GM18507 (cell line): Measurements from ENCODE around the gene SHMT2.

ENCODE experiments used
- DNase-seq: peaks from one replicate; pipeline ENCODE4 v3.0.0; 2011; ENCODE audit warnings: low read depth; ENCODE audit not compliant: insufficient read length; ENCODE audit errors: extremely low spot score
- FAIRE-seq: peaks from 2 replicates; lab custom pipeline; 2011; peaks lifted over from hg19 to GRCh38; lab: Jason Lieb, UNC

Gene SHMT2

GRCh38 chr12:57195611-57196371, 33.7 kb upstream of the SHMT2 start:
- DNase-seq = no peak
- FAIRE-seq = no peak

- no peak for FAIRE-seq
These were observed 33.1 kb upstream of the SHMT2 start for GRCh38 chr12:57196439-57196838.

GRCh38 chr12:57196956-57197355, 32.6 kb upstream of the SHMT2 start:
- DNase-seq (no peak), FAIRE-seq (no peak)

More at GRCh38 chr12:57196439-57196838, 33.1 kb upstream of the SHMT2 start:
- DNase-seq = no peak

- FAIRE-seq (no peak), DNase-seq (no peak)
These were observed 31.2 kb upstream of the SHMT2 start for GRCh38 chr12:57198329-57198728.

GRCh38 chr12:57199191-57199590, 30.3 kb upstream of the SHMT2 start:
- DNase-seq = no peak
- no peak for FAIRE-seq

GRCh38 chr12:57200497-57200896, 29.0 kb upstream of the SHMT2 start:
- DNase-seq (no peak), FAIRE-seq (no peak)

- FAIRE-seq = no peak
- DNase-seq = no peak
These were observed 28.3 kb upstream of the SHMT2 start for GRCh38 chr12:57201219-57201618.

GRCh38 chr12:57201631-57202030, 27.9 kb upstream of the SHMT2 start:
- FAIRE-seq (no peak), DNase-seq (no peak)

GRCh38 chr12:57202321-57202720, 27.2 kb upstream of the SHMT2 start:
- FAIRE-seq (no peak), DNase-seq (no peak)

GRCh38 chr12:57203201-57203600, 26.3 kb upstream of the SHMT2 start:
- FAIRE-seq (no peak), DNase-seq (no peak)

- FAIRE-seq (no peak), DNase-seq (no peak)
These were observed 25.7 kb upstream of the SHMT2 start for GRCh38 chr12:57203791-57204190.

- DNase-seq (no peak), FAIRE-seq (no peak)
These were observed 25.1 kb upstream of the SHMT2 start for GRCh38 chr12:57204454-57204853.

GRCh38 chr12:57205186-57205585, 24.3 kb upstream of the SHMT2 start:
- DNase-seq = no peak
- FAIRE-seq = no peak

- FAIRE-seq = no peak
- no peak for DNase-seq
These were observed 23.6 kb upstream of the SHMT2 start for GRCh38 chr12:57205931-57206330.

- DNase-seq = no peak
- no peak for FAIRE-seq
These were observed 21.5 kb upstream of the SHMT2 start for GRCh38 chr12:57207731-57208630.

- DNase-seq = no peak
- FAIRE-seq = no peak
These were observed 20.8 kb upstream of the SHMT2 start for GRCh38 chr12:57208631-57209282.

- no peak for FAIRE-seq
- no peak for DNase-seq
These were observed 19.6 kb upstream of the SHMT2 start for GRCh38 chr12:57209916-57210315.

- no peak for DNase-seq
- no peak for FAIRE-seq
These were observed 19.1 kb upstream of the SHMT2 start for GRCh38 chr12:57210461-57210860.

GRCh38 chr12:57210926-57211692, 18.4 kb upstream of the SHMT2 start:
- FAIRE-seq (no peak), DNase-seq (no peak)
